ENCODE data around the gene KCNMB3. TPM values are rescaled to one million over a fixed set of nuclear protein-coding genes. Genes with fewer than 3 reads are reported as not detected.

Gene KCNMB3, protein sequence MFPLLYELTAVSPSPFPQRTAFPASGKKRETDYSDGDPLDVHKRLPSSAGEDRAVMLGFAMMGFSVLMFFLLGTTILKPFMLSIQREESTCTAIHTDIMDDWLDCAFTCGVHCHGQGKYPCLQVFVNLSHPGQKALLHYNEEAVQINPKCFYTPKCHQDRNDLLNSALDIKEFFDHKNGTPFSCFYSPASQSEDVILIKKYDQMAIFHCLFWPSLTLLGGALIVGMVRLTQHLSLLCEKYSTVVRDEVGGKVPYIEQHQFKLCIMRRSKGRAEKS
- total RNA-seq (0.46 and 2.7 TPM in 2 replicates), polyA plus RNA-seq (0.54 and 3.2 TPM in 2 replicates)

DNA sequence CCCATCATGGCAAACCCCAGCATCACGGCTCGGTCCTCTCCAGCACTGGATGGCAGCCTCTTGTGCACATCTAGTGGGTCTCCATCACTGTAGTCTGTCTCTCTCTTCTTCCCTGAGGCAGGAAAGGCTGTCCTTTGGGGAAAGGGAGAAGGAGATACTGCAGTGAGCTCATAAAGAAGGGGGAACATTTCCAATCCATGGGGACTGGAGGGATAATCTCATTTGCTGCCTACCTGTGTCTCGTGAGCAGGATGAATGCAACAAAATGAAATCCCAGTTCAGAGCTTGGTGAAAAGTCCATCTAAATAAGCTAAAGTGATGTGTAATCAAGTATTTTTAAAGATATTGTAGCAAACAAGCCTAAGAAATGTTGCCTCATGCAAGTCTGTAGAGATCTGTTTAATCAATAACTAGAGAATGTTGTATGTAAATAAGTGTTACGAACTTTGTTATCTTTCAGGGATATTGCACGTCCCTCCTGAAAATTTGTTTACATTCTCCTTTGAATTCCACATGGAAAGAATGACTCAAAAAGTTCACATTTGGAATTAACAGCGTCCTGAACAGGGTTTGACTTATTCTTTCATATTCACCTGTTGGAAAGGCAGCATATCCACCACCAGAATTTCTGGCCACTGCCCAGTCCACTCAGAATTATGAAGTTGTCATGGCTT is at the start of gene KCNMB3:
TSS of gene KCNMB3 (minus strand) at position 312 of the 674 bp plus-strand sequence. CDS start at position 188, 124 bp downstream.
- no peaks in the 10 kb centered on the region for H3K27me3 ChIP-seq
- TF ChIP-seq, protein P1, sequence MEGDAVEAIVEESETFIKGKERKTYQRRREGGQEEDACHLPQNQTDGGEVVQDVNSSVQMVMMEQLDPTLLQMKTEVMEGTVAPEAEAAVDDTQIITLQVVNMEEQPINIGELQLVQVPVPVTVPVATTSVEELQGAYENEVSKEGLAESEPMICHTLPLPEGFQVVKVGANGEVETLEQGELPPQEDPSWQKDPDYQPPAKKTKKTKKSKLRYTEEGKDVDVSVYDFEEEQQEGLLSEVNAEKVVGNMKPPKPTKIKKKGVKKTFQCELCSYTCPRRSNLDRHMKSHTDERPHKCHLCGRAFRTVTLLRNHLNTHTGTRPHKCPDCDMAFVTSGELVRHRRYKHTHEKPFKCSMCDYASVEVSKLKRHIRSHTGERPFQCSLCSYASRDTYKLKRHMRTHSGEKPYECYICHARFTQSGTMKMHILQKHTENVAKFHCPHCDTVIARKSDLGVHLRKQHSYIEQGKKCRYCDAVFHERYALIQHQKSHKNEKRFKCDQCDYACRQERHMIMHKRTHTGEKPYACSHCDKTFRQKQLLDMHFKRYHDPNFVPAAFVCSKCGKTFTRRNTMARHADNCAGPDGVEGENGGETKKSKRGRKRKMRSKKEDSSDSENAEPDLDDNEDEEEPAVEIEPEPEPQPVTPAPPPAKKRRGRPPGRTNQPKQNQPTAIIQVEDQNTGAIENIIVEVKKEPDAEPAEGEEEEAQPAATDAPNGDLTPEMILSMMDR (IDR thresholded peaks at IDR 0.05; ENCODE audit: low read depth, low read length): no peak
- H3K9me3 ChIP-seq (ENCODE audit: low read depth): no peaks in the 10 kb centered on the region
- no peak within 1 kb of the TSS for H3K4me3 ChIP-seq
- no peak within 1 kb of the TSS for H3K27ac ChIP-seq
- no peaks in the 10 kb centered on the region for H3K36me3 ChIP-seq
- DNase-seq (ENCODE audit: low read depth in 1 of 2, low spot score in 1 of 2): no peak
- no peaks in the 10 kb centered on the region for H3K4me1 ChIP-seq (ENCODE audit: low read depth)

DNA sequence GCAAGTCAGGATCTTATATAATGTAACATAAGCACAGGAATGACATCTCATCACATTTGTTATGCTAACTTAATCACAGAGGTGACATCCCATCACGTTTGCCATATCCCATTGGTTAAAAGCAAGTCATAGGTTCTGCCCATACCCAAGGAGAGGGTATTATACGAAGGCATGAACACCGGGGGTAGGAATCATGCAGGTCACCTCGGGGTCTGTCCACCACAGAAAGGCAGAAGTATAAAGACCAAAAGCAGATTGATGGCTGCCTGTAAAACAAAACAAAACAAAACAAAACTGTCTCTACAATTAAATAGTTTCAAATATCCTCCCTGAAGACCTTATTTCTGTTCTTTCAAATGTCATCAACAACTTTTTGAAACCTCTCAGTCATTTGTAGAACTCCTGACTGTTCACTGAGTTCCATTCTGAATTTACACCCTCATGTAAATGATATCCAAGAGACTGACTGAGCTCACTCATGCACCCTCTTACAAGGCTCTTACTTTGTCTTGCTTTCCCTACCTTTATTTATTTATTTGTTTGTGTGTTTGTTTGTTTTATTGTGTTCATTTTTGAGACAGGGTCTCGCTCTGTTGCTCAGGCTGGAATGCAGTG is 49.2 kb upstream of the KCNMB3 start:
- Histone ChIP-seq H3K9me3 (ENCODE audit: low read depth) (no peaks in the 10 kb centered on the region), H3K4me3 (no peak overlapping the region), H3K27ac (no peak overlapping the region), H3K36me3 (no peaks in the 10 kb centered on the region), H3K4me1 (ENCODE audit: low read depth) (no peaks in the 10 kb centered on the region), H3K27me3 (no peaks in the 10 kb centered on the region)
- TF ChIP-seq, protein P1 (IDR thresholded peaks at IDR 0.05; ENCODE audit: low read depth, low read length): no peak
- no peak for DNase-seq (ENCODE audit: low read depth in 1 of 2, low spot score in 1 of 2)

DNA sequence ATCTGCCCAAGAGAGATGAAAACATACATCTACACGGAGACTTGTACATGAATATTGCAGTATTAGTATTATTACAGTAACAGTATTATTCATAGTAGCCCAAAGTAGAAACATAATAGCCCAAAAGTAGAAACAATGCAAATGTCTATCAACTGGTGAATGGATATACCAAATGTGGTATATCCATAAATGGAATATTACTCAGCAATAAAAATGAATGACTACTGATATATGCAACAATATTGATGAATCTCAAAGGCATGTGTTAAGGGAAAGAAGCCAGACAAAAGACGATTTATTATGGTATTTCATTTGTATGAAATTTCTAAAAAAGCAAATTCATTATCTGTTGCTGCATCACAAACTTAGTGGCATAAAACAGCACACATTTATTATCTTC is 48.4 kb upstream of the KCNMB3 start:
- Histone ChIP-seq H3K27ac (no peak overlapping the region), H3K9me3 (ENCODE audit: low read depth) (no peaks in the 10 kb centered on the region), H3K27me3 (no peaks in the 10 kb centered on the region), H3K4me1 (ENCODE audit: low read depth) (no peaks in the 10 kb centered on the region), H3K4me3 (no peak overlapping the region), H3K36me3 (no peaks in the 10 kb centered on the region)
- no peak for DNase-seq (ENCODE audit: low read depth in 1 of 2, low spot score in 1 of 2)
- TF ChIP-seq, protein P1 (IDR thresholded peaks at IDR 0.05; ENCODE audit: low read depth, low read length): no peak

DNA sequence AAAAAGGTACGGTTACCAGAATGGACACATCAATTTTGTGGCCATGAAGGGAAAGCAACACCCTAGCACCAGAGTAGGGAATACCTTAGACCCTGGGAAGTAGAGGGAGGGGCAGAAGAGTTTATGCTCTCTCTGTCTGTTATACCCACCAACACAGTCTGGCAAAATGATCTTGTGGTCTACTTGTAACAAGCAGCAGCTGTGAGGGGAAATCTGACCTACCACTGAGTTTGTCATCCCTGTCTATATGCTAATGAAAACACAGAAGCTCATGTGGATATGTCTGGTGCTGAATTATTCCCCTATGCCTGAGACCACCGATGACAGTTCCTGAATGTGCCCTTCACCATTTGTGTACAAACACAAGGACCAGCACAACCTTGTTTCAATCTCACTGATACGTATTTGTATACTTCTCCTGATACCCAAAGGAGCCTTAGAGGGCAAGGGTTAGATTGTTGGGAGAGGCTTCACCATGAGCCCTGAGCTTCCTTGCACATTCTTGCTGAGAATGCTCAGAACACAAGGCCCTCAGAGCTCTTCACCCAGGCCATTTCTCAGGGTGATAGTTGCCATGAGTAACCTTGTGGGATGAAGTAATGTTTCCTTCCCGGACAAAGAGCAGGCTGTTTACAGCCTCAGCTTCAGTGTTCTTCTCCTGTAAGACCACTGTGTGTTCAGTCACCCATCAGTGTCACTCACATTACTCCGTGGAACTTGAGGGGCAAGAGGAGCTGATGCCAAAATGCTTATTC is 47.2 kb upstream of the KCNMB3 start:
- no peaks in the 10 kb centered on the region for H3K36me3 ChIP-seq
- no peaks in the 10 kb centered on the region for H3K9me3 ChIP-seq (ENCODE audit: low read depth)
- TF ChIP-seq, protein P1 (IDR thresholded peaks at IDR 0.05; ENCODE audit: low read depth, low read length): no peak
- no peaks in the 10 kb centered on the region for H3K4me1 ChIP-seq (ENCODE audit: low read depth)
- no peak overlapping the region for H3K27ac ChIP-seq
- H3K4me3 ChIP-seq: no peak overlapping the region
- no peaks in the 10 kb centered on the region for H3K27me3 ChIP-seq
- DNase-seq (ENCODE audit: low read depth in 1 of 2, low spot score in 1 of 2): peak in 1 of 2 donors; percentile 59

DNA sequence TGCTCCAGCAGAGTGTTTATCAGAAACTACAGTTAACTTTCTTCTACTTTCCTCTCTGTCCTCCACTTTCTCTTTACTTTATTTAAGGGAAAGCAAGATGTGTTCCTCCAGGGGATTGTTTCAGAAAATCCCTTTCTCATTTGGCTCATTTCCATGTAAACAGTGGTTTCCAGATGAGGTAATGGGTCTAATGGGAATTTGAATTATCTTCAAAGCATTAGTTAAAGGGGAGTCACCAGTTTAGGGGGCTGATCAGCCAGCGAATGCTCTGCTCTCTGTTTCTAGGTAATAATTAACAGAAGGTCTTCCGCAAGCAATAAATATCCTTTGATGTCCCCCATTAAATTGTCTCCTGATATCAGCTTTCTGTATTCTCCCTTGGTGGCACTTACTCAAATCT is 41.5 kb upstream of the KCNMB3 start:
- Histone ChIP-seq H3K4me1 (ENCODE audit: low read depth) (no peaks in the 10 kb centered on the region), H3K36me3 (no peaks in the 10 kb centered on the region), H3K9me3 (ENCODE audit: low read depth) (no peaks in the 10 kb centered on the region), H3K4me3 (no peak overlapping the region), H3K27me3 (no peaks in the 10 kb centered on the region), H3K27ac (no peak overlapping the region)
- no peak for DNase-seq (ENCODE audit: low read depth in 1 of 2, low spot score in 1 of 2)
- TF ChIP-seq, protein P1 (IDR thresholded peaks at IDR 0.05; ENCODE audit: low read depth, low read length): no peak
